B cell (primary cell): Measurements from ENCODE around the gene NEGR1. TPM values are rescaled to one million over a fixed set of nuclear protein-coding genes. Genes with fewer than 3 reads are reported as not detected.

Experiments used
- ATAC-seq: fragments of 200-7000 bp; cut with Tn5 transposase; one replicate; pipeline ENCODE4 v1.10.0; 2021; ENCODE audit warnings: low read depth, mild to moderate bottlenecking, moderate number of reproducible peaks, moderate library complexity
- CTCF ChIA-PET: fragments of 350-600 bp; sonication (Branson Sonifier 250); formaldehyde crosslinking; loops from one replicate; lab custom pipeline; 2021; ENCODE audit warnings: antibody characterized with exemption, inconsistent platforms; lab: Charles Lee
- POLR2A ChIA-PET: fragments of 350-600 bp; sonication (Branson Sonifier 250); formaldehyde crosslinking; loops from one replicate; lab custom pipeline; 2021; ENCODE audit warnings: antibody characterized with exemption; lab: Charles Lee
- DNase-seq: peaks from one replicate; pipeline ENCODE4 v3.0.0; 2013
- H2AFZ ChIP-seq: 2 replicates; pipeline ENCODE4 v1.6.1; 2012; ENCODE audit warnings: mild to moderate bottlenecking, low read depth, low read length; ENCODE audit not compliant: insufficient read depth, poor library complexity, severe bottlenecking
- H3K27ac ChIP-seq, 2 donors: 1 replicate in 1 of 2; 2 replicates in 1 of 2; pipeline ENCODE4 v1.5.1; 2012 to 2013; ENCODE audit warnings: low read length in 2 of 2, mild to moderate bottlenecking in 2 of 2, moderate library complexity in 1 of 2
- H3K27me3 ChIP-seq, 4 experiments: fragments of 200-600 bp in 1 of 4; sonication (generic) in 1 of 4; replicated peaks in 1 of 4; 1 replicate in 2 of 4; 2 replicates in 2 of 4; pipeline versions ENCODE4 v1.6.1 to v1.7.0; 2013 to 2016; ENCODE audit warnings: low read length in 3 of 4, mild to moderate bottlenecking in 2 of 4, mixed read lengths in 1 of 4, moderate library complexity in 1 of 4; ENCODE audit not compliant: insufficient read depth in 4 of 4, control insufficient read depth in 3 of 4; ENCODE audit errors: control extremely low read depth in 1 of 4
- H3K36me3 ChIP-seq, 2 experiments: replicated peaks in 1 of 2; 1 replicate in 1 of 2; 2 replicates in 1 of 2; pipeline versions ENCODE4 v1.6.1 to v1.7.1; 2013; ENCODE audit warnings: low read length in 1 of 2; ENCODE audit not compliant: insufficient read depth in 2 of 2, control insufficient read depth in 1 of 2; ENCODE audit errors: control extremely low read depth in 1 of 2, extremely low read depth in 1 of 2
- H3K4me1 ChIP-seq, 2 donors: fragments of 200-600 bp in 1 of 2; sonication (generic) in 1 of 2; 1 replicate in 1 of 2; 2 replicates in 1 of 2; pipeline versions ENCODE4 v1.5.1 to v1.6.1; 2013 to 2017; ENCODE audit warnings: low read length in 2 of 2; ENCODE audit not compliant: control insufficient read depth in 2 of 2, insufficient read depth in 2 of 2
- H3K4me2 ChIP-seq: replicated peaks from 2 replicates; pipeline ENCODE3; 2012; ENCODE audit warnings: mild to moderate bottlenecking, low read depth, low read length; ENCODE audit not compliant: poor library complexity, severe bottlenecking
- H3K4me3 ChIP-seq, 5 experiments: fragments of 200-600 bp in 1 of 5; sonication (generic) in 1 of 5; 1 replicate in 3 of 5; 2 replicates in 2 of 5; pipeline versions ENCODE4 v1.5.1 to v1.7.0; 2011 to 2016; ENCODE audit warnings: low read length in 4 of 5, mild to moderate bottlenecking in 4 of 5, low read depth in 2 of 5, control low read depth in 1 of 5, moderate library complexity in 1 of 5; ENCODE audit not compliant: insufficient read depth in 1 of 5; ENCODE audit errors: control extremely low read depth in 1 of 5, extremely low read depth in 1 of 5
- H3K79me2 ChIP-seq: fragments of 200-600 bp; sonication (generic); one replicate; pipeline ENCODE4 v1.6.0; 2016; ENCODE audit warnings: low read length; ENCODE audit not compliant: control insufficient read depth, insufficient read depth
- H3K9ac ChIP-seq: fragments of 200-600 bp; sonication (generic); 2 replicates; pipeline ENCODE4 v1.6.1; 2017; ENCODE audit warnings: mild to moderate bottlenecking, low read length, moderate library complexity
- H3K9me3 ChIP-seq, 3 donors: one replicate each; pipeline versions ENCODE4 v1.6.1 to v1.7.1; 2013; ENCODE audit warnings: low read length in 2 of 3; ENCODE audit not compliant: control insufficient read depth in 2 of 3, insufficient read depth in 1 of 3; ENCODE audit errors: control extremely low read depth in 1 of 3
- H4K20me1 ChIP-seq: 2 replicates; pipeline ENCODE4 v1.6.0; 2012; ENCODE audit warnings: mild to moderate bottlenecking, low read length; ENCODE audit not compliant: insufficient read depth, control insufficient read depth, poor library complexity, severe bottlenecking
- H3K27ac Mint-ChIP-seq: one replicate; pipeline ENCODE4 v1.8.0; 2021; ENCODE audit warnings: mixed read lengths
- H3K27me3 Mint-ChIP-seq: one replicate; pipeline ENCODE4 v1.8.0; 2021; ENCODE audit warnings: mixed read lengths
- H3K4me1 Mint-ChIP-seq: one replicate; pipeline ENCODE4 v1.8.0; 2021; ENCODE audit warnings: mixed read lengths
- H3K4me3 Mint-ChIP-seq: one replicate; pipeline ENCODE4 v1.8.0; 2021; ENCODE audit warnings: mixed read lengths
- H3K9me3 Mint-ChIP-seq: one replicate; pipeline ENCODE4 v1.8.0; 2022; ENCODE audit warnings: mixed read lengths; ENCODE audit not compliant: insufficient read depth
- CTCF ChIP-seq: fragments of 200-600 bp; IDR thresholded peaks from one replicate; pipeline ENCODE4 v1.8.0; 2022; ENCODE audit warnings: antibody characterized with exemption, mild to moderate bottlenecking
- EZH2 ChIP-seq: IDR thresholded peaks from 2 replicates; pipeline ENCODE4 v1.6.1; 2012; ENCODE audit warnings: borderline replicate concordance, low read depth, mild to moderate bottlenecking, moderate library complexity, low read length; ENCODE audit not compliant: insufficient read depth, poor library complexity, severe bottlenecking
- whole genome bisulfite sequencing: methylation state at CpG from one replicate; pipeline ENCODE4 v1.1.5; 2013; ENCODE audit warnings: missing lambda C conversion rate; ENCODE audit not compliant: insufficient coverage; 5-methylcytosine and 5-hydroxymethylcytosine counted together
- intact Hi-C: fragments of 100-400 bp; cut with micrococcal nuclease; formaldehyde crosslinking; loops from one replicate; pipeline ENCODE4 v1.10.0; 2022
- polyA plus RNA-seq: library from polyadenylated mRNA; depleted of rRNA; stranded (reverse); fragments of >200 nt; gene quantifications from 2 replicates; pipeline ENCODE4 v1.2.3, GENCODE V29; 2012
- total RNA-seq, 2 donors: library from RNA; stranded (reverse); fragments of 120-200 nt in 1 of 2; gene quantifications; 1 replicate in 1 of 2; 2 replicates in 1 of 2; pipeline versions ENCODE4 v1.2.3 to v1.2.4, GENCODE V29; 2013 to 2022

NEGR1 gene
- total and polyA plus RNA-seq, 2 donors (not counting 1 experiment from before 2014, with no cell fraction given) = 0.01 TPM; not detected in 1

- POLR2A ChIA-PET = no interaction called here
Measured at GRCh38 chr1:72186733-72187307, 95.5 kb downstream of the NEGR1 start.

More at GRCh38 chr1:72186733-72187307, 95.5 kb downstream of the NEGR1 start:
- no peak overlapping the region for H3K9ac ChIP-seq
- H3K27me3 ChIP-seq = no peaks in the 10 kb centered on the region
- CTCF ChIA-PET = no interaction called here
- no peaks in the 10 kb centered on the region for H4K20me1 ChIP-seq
- H3K27me3 Mint-ChIP-seq = no peaks in the 10 kb centered on the region
- H3K4me3 Mint-ChIP-seq = no peak overlapping the region
- H3K4me1 ChIP-seq = no peaks in the 10 kb centered on the region
- no peaks in the 10 kb centered on the region for H3K9me3 ChIP-seq
- ATAC-seq (no peak), DNase-seq (no peak)
- TF ChIP-seq CTCF (peak; percentile 11), EZH2 (no peak)
- H3K27ac ChIP-seq = no peak overlapping the region
- no peak overlapping the region for H3K4me2 ChIP-seq
- intact Hi-C loops = no loop called here
- WGBS = no CpG with 5 or more reads among the region's 1 CpG
- no peak overlapping the region for H2AFZ ChIP-seq
- no peak overlapping the region for H3K27ac Mint-ChIP-seq
- no peaks in the 10 kb centered on the region for H3K4me1 Mint-ChIP-seq
- H3K79me2 ChIP-seq = no peaks in the 10 kb centered on the region
- no peak overlapping the region for H3K4me3 ChIP-seq
- H3K9me3 Mint-ChIP-seq = no peaks in the 10 kb centered on the region
- H3K36me3 ChIP-seq = no peaks in the 10 kb centered on the region
